B cell (primary cell): ENCODE results near the gene DCHS2.

Experiments
- CTCF ChIP-seq: fragments of 200-600 bp; IDR thresholded peaks from one replicate; pipeline ENCODE4 v1.8.0; 2022; ENCODE audit warnings: antibody characterized with exemption, mild to moderate bottlenecking
- EZH2 ChIP-seq: IDR thresholded peaks from 2 replicates; pipeline ENCODE4 v1.6.1; 2012; ENCODE audit warnings: borderline replicate concordance, low read depth, mild to moderate bottlenecking, moderate library complexity, low read length; ENCODE audit not compliant: insufficient read depth, poor library complexity, severe bottlenecking

GRCh38 chr4:154456240-154456639 is 35.4 kb downstream of the DCHS2 start:
- TF ChIP-seq CTCF (no peak), EZH2 (no peak)
